ENCODE measurements around the gene PI4KA. TPM values are rescaled to one million over a fixed set of nuclear protein-coding genes. Genes with fewer than 3 reads are reported as not detected.

Gene PI4KA
- total RNA-seq, 2 donors from 2014 or later: 46.7 to 55.1 TPM

DNA sequence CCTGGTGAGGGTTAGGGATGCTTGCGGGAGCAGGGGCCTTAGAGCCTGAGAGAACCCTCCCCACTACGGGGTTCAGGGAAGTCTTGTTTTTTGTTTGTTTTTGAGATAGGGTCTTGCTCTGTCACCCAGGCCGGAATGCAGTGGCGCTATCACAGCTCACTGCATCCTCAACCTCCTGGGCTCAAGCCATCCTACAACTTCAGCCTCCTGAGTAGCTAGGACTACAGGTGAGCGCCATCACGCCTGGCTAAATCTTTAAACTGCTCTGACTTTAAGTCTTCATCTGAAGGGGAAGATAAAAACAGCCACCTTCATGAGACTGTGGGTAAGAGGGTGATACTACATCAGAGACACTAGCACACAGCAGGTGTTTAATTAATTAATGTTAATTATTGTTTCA is 56.2 kb downstream of the PI4KA start:
- no peaks in the 10 kb centered on the region for H3K9me3 ChIP-seq

DNA sequence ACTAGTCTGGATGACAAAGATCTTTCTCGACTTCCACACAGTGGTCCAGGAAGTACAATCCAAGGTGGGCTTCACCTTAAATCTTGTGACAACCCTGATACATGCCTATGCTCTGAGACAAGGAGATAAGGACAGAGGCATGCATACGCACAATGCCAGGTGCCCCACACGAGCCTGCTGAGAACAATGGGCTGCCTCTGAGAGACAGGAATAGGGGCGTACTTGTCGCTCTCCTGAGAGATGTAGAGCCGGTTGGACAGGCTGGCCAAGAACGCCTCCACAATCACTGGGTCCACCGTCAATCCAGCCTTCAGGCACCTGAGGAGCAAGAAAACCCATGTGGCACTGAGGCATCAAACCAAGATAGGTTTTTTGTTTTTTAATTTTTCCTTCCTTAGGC is 59.2 kb downstream of the PI4KA start:
- TF ChIP-seq, protein P1, sequence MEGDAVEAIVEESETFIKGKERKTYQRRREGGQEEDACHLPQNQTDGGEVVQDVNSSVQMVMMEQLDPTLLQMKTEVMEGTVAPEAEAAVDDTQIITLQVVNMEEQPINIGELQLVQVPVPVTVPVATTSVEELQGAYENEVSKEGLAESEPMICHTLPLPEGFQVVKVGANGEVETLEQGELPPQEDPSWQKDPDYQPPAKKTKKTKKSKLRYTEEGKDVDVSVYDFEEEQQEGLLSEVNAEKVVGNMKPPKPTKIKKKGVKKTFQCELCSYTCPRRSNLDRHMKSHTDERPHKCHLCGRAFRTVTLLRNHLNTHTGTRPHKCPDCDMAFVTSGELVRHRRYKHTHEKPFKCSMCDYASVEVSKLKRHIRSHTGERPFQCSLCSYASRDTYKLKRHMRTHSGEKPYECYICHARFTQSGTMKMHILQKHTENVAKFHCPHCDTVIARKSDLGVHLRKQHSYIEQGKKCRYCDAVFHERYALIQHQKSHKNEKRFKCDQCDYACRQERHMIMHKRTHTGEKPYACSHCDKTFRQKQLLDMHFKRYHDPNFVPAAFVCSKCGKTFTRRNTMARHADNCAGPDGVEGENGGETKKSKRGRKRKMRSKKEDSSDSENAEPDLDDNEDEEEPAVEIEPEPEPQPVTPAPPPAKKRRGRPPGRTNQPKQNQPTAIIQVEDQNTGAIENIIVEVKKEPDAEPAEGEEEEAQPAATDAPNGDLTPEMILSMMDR (IDR thresholded peaks at IDR 0.05): no peak
- H3K4me1 ChIP-seq: no peaks in the 10 kb centered on the region
- no peak for DNase-seq (ENCODE audit: low spot score)
- H3K27ac ChIP-seq: no peak overlapping the region
- H3K27me3 ChIP-seq: no peaks in the 10 kb centered on the region
- no peaks in the 10 kb centered on the region for H3K9me3 ChIP-seq
- H3K4me3 ChIP-seq: no peak overlapping the region
- peaks cover 87% of the 10 kb centered on the region for H3K36me3 ChIP-seq

More for the DNA sequence above, 56.2 kb downstream of the PI4KA start:
- H3K27ac ChIP-seq: no peak overlapping the region
- peaks cover 97% of the 10 kb centered on the region for H3K36me3 ChIP-seq
- DNase-seq (ENCODE audit: low spot score): no peak
- H3K27me3 ChIP-seq: no peaks in the 10 kb centered on the region
- no peak overlapping the region for H3K4me3 ChIP-seq
- TF ChIP-seq, protein P1 (IDR thresholded peaks at IDR 0.05): no peak
- no peaks in the 10 kb centered on the region for H3K4me1 ChIP-seq

DNA sequence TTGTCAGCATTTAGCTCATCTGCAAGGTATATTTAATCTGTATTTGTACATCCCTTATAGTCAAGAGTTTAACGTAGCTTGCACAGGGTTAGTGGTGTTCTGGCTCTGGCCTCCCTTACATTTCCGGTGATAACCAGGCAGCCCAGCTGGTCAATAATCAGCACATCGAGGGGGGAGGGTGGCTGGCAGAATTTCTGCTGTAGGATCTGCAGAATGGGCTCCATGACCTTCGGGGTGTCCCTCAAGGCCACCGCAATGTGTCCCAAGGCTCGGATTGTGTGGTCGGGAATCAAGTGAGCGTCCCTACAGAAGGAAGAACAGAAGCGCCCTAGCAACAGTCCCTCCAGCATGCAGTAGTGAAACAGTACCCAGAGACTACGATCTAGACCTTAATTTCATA is 59.6 kb downstream of the PI4KA start:
- Histone ChIP-seq H3K36me3 (peaks cover 87% of the 10 kb centered on the region), H3K4me3 (no peak overlapping the region)
- TF ChIP-seq, protein P1 (IDR thresholded peaks at IDR 0.05): no peak

DNA sequence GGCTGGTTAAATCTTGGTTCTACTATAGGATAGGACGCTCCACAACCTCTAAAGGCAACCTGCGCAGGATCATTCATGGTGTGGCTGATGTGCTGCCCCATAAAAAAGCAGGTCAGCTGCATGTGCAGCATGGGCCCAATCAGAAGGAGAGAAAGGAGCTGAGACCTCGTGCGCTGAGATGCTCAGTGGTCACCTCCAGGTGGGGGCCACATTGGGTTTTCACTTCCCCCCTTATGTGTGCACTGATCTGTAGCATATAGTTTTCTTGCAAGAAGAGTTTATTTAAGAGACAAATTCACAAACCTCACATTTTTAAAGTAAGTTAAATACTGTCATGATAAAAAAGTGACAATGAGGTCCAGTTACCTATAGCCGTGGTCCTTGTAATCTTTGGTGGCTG is 60.4 kb downstream of the PI4KA start:
- no peak for DNase-seq (ENCODE audit: low spot score)
- H3K27ac ChIP-seq: no peak overlapping the region
- no peaks in the 10 kb centered on the region for H3K9me3 ChIP-seq
- TF ChIP-seq, protein P1 (IDR thresholded peaks at IDR 0.05): no peak
- H3K4me1 ChIP-seq: no peaks in the 10 kb centered on the region
- no peaks in the 10 kb centered on the region for H3K27me3 ChIP-seq
- H3K36me3 ChIP-seq: peaks cover 83% of the 10 kb centered on the region
- H3K4me3 ChIP-seq: no peak overlapping the region

More for the DNA sequence above, 59.6 kb downstream of the PI4KA start:
- no peaks in the 10 kb centered on the region for H3K9me3 ChIP-seq
- H3K27me3 ChIP-seq: no peaks in the 10 kb centered on the region
- no peak for DNase-seq (ENCODE audit: low spot score)
- H3K27ac ChIP-seq: no peak overlapping the region
- no peaks in the 10 kb centered on the region for H3K4me1 ChIP-seq

DNA sequence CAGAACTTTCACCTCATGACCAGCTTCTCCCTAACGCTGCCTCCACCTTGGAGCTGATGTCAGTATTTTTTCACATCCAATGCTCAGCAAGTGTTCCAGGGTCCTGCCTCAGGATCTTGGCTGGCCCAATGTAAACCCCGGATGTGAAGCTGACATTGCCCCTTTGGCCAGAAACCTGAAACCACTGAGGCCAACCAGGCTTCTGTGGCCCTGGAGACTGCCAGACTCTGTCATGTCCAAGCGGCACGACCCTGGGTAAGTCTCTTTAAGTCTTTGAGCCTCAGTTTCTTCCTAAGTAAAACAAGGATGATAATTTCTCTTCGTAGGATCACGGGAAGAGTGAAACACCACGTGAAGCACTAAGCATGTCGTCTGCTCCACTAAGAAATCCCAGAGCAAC is 61.9 kb downstream of the PI4KA start:
- Histone ChIP-seq H3K27me3 (no peaks in the 10 kb centered on the region), H3K4me3 (no peak overlapping the region), H3K27ac (no peak overlapping the region), H3K36me3 (peaks cover 85% of the 10 kb centered on the region), H3K9me3 (no peaks in the 10 kb centered on the region), H3K4me1 (no peaks in the 10 kb centered on the region)
- TF ChIP-seq, protein P1 (IDR thresholded peaks at IDR 0.05): no peak
- no peak for DNase-seq (ENCODE audit: low spot score)

DNA sequence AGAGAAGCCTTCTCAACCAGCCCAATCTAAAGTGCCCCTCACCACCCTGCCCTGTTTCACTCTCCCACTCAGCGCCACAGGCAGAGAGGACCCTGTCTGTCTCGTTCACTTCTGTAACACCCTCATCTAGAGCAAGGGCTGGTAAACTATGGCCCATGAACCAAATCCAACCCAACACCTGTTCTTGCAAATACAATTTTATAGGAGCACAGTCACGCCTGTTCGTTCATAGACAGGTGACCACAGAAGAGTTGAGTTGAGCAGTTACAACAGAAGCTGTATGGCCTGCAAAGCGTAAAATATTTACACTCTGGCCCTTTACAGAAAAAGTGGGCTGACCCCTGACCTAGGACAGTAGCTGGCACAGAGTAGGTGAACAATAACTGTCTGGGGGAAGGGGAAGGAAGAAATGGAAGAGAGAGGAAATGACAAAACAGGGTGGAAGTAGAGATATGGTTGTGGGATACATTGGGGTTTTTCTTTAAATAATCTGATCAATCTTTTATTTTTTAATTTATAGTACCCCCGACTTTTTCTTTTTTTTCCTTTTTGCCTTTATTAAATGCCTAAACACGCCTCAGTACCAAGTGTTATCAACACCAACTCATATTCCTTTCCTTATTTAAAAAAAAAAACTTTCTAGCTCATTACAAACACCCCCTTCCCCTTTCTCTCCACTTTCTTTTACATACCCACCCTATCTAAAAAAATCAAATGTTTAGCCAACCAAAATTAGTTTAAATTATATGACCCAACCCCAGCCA is 63.8 kb downstream of the PI4KA start:
- Histone ChIP-seq H3K27me3 (no peaks in the 10 kb centered on the region), H3K36me3 (peaks cover 72% of the 10 kb centered on the region), H3K4me3 (no peak overlapping the region), H3K9me3 (no peaks in the 10 kb centered on the region), H3K27ac (no peak overlapping the region), H3K4me1 (no peaks in the 10 kb centered on the region)
- TF ChIP-seq, protein P1 (IDR thresholded peaks at IDR 0.05): no peak
- DNase-seq (ENCODE audit: low spot score): no peak
